ENCODE data around the gene CSTF1. TPM values are rescaled to one million over a fixed set of nuclear protein-coding genes. Genes with fewer than 3 reads are reported as not detected.

CSTF1 gene
- total and polyA plus RNA-seq, 4 donors: 11.9 to 20.2 (median 16.0) TPM

- TF ChIP-seq ZBTB33 (IDR thresholded peaks at IDR 0.05): no peak
Measured at GRCh38 chr20:56449459-56449858, 57.0 kb downstream of the CSTF1 start (continued).

DNA sequence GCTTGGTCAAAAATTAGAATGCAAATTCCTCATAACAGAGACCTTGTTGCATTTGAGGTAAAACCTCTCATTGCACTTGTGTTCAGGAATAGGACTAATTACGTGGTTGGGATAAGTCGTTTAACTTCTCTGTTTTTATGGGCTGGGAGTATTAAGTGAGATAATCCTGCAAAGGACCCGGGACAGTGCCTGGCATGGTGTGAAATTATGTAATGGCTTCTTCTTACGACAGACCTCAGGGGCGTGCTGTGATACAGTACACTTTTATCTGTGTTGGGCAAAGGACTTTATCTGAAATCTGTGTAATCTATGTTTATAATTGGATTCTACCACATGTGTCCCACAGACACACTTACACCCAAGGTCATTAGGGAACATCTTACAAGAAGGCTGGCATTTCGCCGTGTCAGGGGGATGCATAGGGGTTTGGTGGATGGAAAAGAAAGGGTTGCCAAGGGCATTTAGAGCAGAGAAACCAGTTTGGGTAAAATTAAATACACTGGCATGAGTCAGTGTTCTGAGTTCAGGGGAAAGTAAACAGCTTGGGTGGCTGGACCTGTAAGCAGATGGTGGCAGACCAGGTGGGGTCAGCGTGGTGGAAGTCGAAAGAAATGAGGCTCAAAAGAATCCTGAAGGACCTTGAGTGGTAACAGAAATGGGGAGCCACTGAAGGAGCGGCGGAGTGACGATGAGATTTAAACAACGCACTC is 58.8 kb downstream of the CSTF1 start:
- 89% methylated on average over 13 of the region's 13 CpGs for WGBS
- no peaks in the 10 kb centered on the region for H3K9me3 ChIP-seq (ENCODE audit: control insufficient read depth in 4 of 4, low read length in 3 of 4)

More for the DNA sequence above, 58.8 kb downstream of the CSTF1 start:
- H3K9ac ChIP-seq (ENCODE audit: low read depth in 1 of 2, low read length in 2 of 2): no peak overlapping the region
- no peak overlapping the region for H3K4me3 ChIP-seq (ENCODE audit: low read depth in 1 of 3, low read length in 3 of 3)
- no peak for DNase-seq (ENCODE audit: low spot score)
- peaks cover 0 to 8% (median 0%) of the 10 kb centered on the region in 4 donors for H3K36me3 ChIP-seq (ENCODE audit: control insufficient read depth in 4 of 4, insufficient read depth in 3 of 4, low read depth in 1 of 4, low read length in 3 of 4)
- H3K27ac ChIP-seq (ENCODE audit: low read depth in 1 of 2, low read length in 2 of 2): no peak overlapping the region
- no peak for TF ChIP-seq TAF1 (conservative IDR thresholded peaks at IDR 0.05)
- no peak for TF ChIP-seq NR2F2 (IDR thresholded peaks at IDR 0.05)
- no peak for TF ChIP-seq HNF4A (conservative IDR thresholded peaks at IDR 0.05)
- TF ChIP-seq, protein P1, sequence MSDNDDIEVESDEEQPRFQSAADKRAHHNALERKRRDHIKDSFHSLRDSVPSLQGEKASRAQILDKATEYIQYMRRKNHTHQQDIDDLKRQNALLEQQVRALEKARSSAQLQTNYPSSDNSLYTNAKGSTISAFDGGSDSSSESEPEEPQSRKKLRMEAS (IDR thresholded peaks at IDR 0.05): no peak
- no peak for TF ChIP-seq FOXA2 (IDR thresholded peaks at IDR 0.05)
- TF ChIP-seq RXRA (IDR thresholded peaks at IDR 0.05): no peak
- no peak for TF ChIP-seq REST (IDR thresholded peaks at IDR 0.05)
- no peak for TF ChIP-seq GABPA (IDR thresholded peaks at IDR 0.05 in 1 of 2, conservative IDR thresholded peaks at IDR 0.05 in 1 of 2)
- no peak for TF ChIP-seq HNF4G (IDR thresholded peaks at IDR 0.05)
- TF ChIP-seq SP1 (IDR thresholded peaks at IDR 0.05): no peak
- TF ChIP-seq FOXA1 (IDR thresholded peaks at IDR 0.05): no peak
- no peak for TF ChIP-seq CTCF (IDR thresholded peaks at IDR 0.05; ENCODE audit: low read depth, low read length, missing input control)
- no peak for TF ChIP-seq EGR1 (IDR thresholded peaks at IDR 0.05; ENCODE audit: low read depth in 2 of 2)
- TF ChIP-seq ATF3 (IDR thresholded peaks at IDR 0.05): no peak
- no peak for TF ChIP-seq JUND (IDR thresholded peaks at IDR 0.05)
- no peak for TF ChIP-seq RAD21 (IDR thresholded peaks at IDR 0.05)
- TF ChIP-seq YY1 (IDR thresholded peaks at IDR 0.05): no peak
- no peak for TF ChIP-seq ZBTB33 (IDR thresholded peaks at IDR 0.05)
- no peaks in the 10 kb centered on the region for H3K27me3 ChIP-seq (ENCODE audit: control insufficient read depth in 4 of 4, insufficient read depth in 4 of 4, low read length in 3 of 4)
- no peaks in the 10 kb centered on the region for H3K4me1 ChIP-seq (ENCODE audit: control insufficient read depth in 4 of 4, insufficient read depth in 4 of 4, low read length in 3 of 4)

All from liver (tissue), 9 donors.